GM18511 (cell line): ENCODE measurements around the gene DNAH1.

Experiments used
- ATAC-seq: cut with Tn5 transposase; IDR thresholded peaks from one replicate; pipeline ENCODE4 v1.9.1; 2021; ENCODE audit warnings: mild to moderate bottlenecking, moderate library complexity; ENCODE audit not compliant: unreplicated experiment

The DNAH1 gene

GRCh38 chr3:52401021-52401420 is 84.9 kb downstream of the DNAH1 start:
- ATAC-seq: no peak

GRCh38 chr3:52401551-52401950 is 85.4 kb downstream of the DNAH1 start:
- no peak for ATAC-seq

- ATAC-seq: no peak
Measured at GRCh38 chr3:52402101-52402521, 86.0 kb downstream of the DNAH1 start.

GRCh38 chr3:52402706-52403270 is 86.7 kb downstream of the DNAH1 start:
- no peak for ATAC-seq

GRCh38 chr3:52403271-52403841 is 87.2 kb downstream of the DNAH1 start:
- no peak for ATAC-seq

GRCh38 chr3:52403955-52404354 is 87.8 kb downstream of the DNAH1 start:
- no peak for ATAC-seq

GRCh38 chr3:52404391-52404790 is 88.3 kb downstream of the DNAH1 start:
- ATAC-seq: no peak

GRCh38 chr3:52405066-52405465 is 88.9 kb downstream of the DNAH1 start:
- ATAC-seq: no peak

GRCh38 chr3:52405601-52406110 is 89.5 kb downstream of the DNAH1 start:
- ATAC-seq: no peak

- no peak for ATAC-seq
Measured at GRCh38 chr3:52406231-52406661, 90.1 kb downstream of the DNAH1 start.

- no peak for ATAC-seq
Measured at GRCh38 chr3:52406791-52407510, 90.8 kb downstream of the DNAH1 start.

GRCh38 chr3:52407779-52408178 is 91.7 kb downstream of the DNAH1 start:
- no peak for ATAC-seq

- no peak for ATAC-seq
Measured at GRCh38 chr3:52408466-52408865, 92.3 kb downstream of the DNAH1 start.

- ATAC-seq: no peak
Measured at GRCh38 chr3:52415800-52416199, 99.7 kb downstream of the DNAH1 start.

GRCh38 chr3:52420388-52420787 is 104.3 kb downstream of the DNAH1 start:
- ATAC-seq: no peak

- no peak for ATAC-seq
Measured at GRCh38 chr3:52422669-52423068, 106.5 kb downstream of the DNAH1 start.

- ATAC-seq: no peak
Measured at GRCh38 chr3:52423173-52423572, 107.1 kb downstream of the DNAH1 start.

- no peak for ATAC-seq
Measured at GRCh38 chr3:52428151-52429005, 112.3 kb downstream of the DNAH1 start.

- ATAC-seq: no peak
Measured at GRCh38 chr3:52429031-52429430, 112.9 kb downstream of the DNAH1 start.

- ATAC-seq: no peak
Measured at GRCh38 chr3:52429779-52430415, 113.8 kb downstream of the DNAH1 start.

GRCh38 chr3:52430416-52430810 is 114.3 kb downstream of the DNAH1 start:
- ATAC-seq: no peak
